Stimulated activated CD8-positive, alpha-beta memory T cell treated with anti-CD3 and anti-CD28 coated beads, Interleukin-12 subunit alpha, Interleukin-12 subunit beta, amount 100 ng/mL, for 4 hours (primary cell): Measurements from ENCODE around the gene FADS2.

ENCODE experiments used
- DNase-seq: peaks from one replicate; pipeline ENCODE4 v3.0.0-alpha.2; 2020; ENCODE audit warnings: low read depth

Gene FADS2

DNA sequence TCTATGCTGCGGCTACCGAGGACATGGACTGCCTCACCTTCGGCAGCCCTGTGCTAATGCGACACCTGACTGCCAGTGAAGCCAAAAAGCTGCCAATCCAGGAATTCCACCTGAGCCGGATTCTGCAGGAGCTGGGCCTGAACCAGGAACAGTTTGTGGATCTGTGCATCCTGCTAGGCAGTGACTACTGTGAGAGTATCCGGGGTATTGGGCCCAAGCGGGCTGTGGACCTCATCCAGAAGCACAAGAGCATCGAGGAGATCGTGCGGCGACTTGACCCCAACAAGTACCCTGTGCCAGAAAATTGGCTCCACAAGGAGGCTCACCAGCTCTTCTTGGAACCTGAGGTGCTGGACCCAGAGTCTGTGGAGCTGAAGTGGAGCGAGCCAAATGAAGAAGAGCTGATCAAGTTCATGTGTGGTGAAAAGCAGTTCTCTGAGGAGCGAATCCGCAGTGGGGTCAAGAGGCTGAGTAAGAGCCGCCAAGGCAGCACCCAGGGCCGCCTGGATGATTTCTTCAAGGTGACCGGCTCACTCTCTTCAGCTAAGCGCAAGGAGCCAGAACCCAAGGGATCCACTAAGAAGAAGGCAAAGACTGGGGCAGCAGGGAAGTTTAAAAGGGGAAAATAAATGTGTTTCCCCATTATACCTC, 32.1 kb upstream of the FADS2 start:
- no peak for DNase-seq

- DNase-seq, result peak; percentile 32
These were observed 30.7 kb upstream of the FADS2 start for GRCh38 chr11:61797263-61797944.

GRCh38 chr11:61799665-61800284, 28.3 kb upstream of the FADS2 start:
- no peak for DNase-seq

DNA sequence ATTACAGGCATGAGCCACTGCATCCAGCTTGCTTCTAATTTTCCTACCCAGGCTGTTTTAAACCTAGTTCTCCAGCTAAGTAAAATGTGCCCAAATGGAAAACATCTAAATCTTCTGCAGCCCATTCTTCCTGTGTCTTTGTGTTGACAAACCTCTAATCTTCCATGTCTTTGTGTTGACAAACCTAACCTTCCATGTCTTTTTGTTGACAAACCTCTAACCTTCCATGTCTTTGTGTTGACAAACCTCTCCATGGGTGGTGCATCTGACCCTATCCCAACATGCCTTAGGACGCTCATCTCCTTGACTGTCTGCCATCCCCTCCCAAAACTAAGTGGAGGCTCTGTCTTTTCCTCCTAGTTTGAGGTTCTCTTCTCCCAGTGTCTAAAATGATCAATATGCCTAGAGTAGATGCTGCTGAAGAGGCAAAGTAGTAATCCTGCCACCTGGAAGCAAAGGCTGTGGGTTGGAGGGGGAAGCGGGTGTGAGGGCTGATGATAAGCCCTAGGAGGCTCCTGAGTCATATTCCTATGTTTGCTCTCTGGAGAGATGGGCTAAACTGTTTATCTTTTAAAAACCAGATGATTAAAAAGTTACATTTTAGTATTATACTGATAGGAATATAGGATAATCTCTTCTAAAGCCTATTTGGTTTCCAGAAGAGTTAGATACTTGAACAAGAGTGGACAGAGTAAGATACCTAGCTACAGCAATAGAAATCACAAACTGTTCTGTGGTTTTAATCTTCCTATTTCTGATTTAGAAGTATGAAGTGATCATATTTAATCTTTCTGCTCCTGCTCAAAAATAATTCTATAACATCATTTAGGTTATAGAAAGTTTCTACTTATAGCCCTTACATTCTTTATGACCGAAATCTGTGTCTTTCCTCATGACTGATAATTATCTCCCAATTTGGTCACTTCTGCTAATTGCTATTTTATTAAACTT, 27.5 kb upstream of the FADS2 start:
- DNase-seq, result no peak

GRCh38 chr11:61802605-61803004, 25.5 kb upstream of the FADS2 start:
- no peak for DNase-seq

GRCh38 chr11:61803889-61804647, 24.0 kb upstream of the FADS2 start:
- no peak for DNase-seq

DNA sequence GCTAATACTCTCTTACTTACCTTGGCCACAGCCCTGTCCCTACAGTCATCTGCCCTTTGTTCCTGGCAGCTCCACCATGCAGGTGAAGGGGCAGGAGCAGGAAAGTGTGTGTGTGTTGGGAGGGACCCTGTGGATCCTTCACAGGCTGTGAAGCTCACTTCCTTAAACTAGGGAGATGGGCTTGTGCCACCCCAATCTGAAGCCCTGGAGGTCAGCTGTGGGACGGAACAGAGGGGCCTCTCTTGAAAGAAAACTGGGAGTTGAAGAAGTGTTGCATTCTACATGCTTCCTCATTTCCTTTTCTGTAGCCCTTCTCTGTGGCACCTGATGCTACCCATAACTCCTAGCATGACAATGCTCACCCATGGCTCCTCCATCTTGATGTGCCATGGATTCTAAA, 23.0 kb upstream of the FADS2 start:
- DNase-seq, result no peak

- DNase-seq, result no peak
These were observed 21.3 kb upstream of the FADS2 start for GRCh38 chr11:61806785-61807184.

GRCh38 chr11:61810671-61811175, 17.4 kb upstream of the FADS2 start:
- no peak for DNase-seq

- DNase-seq, result no peak
These were observed 16.3 kb upstream of the FADS2 start for GRCh38 chr11:61811831-61812230.

- no peak for DNase-seq
These were observed 15.2 kb upstream of the FADS2 start for GRCh38 chr11:61812736-61813411.

- no peak for DNase-seq
These were observed 13.7 kb upstream of the FADS2 start for GRCh38 chr11:61814247-61814957.

DNA sequence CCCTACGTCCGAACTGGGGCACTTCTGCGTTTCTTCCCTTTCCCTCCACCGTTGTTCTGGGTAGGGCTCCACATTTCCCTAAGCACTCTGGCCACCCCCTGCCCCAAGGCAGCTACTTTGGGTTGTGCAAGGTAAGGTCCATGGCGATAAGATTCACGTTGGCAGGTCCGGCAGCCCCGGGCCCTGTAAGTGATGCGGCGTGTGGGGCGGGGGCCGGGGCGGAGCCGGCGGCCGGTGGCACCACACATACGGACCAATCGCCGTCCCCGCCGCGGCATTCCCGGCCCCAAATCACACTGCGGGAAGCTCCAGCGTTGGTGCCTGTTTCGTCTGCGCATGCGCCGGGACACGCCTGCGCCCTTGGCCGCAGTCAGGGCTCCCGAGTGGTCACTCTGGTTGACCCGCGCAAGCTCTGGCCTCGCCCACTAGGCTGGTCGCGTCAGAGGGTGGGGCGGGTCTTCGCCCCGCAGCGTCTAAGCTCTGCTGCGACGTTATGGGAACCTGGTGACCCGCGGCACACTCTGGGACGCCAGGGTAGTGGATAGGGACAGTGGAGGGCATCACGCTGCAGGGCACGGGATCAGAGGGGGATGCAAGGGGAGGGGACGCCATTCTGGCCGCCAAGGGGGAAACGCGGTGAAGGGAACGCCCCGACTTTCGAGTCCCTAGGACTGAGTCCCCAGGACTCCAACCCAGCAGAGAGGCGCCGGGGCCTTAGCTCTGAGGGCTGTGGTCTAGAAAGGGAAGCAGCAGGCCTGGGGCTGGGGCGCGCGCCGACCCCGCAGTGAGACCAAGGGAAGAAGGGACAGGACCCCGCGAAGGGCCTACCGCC, 12.9 kb upstream of the FADS2 start:
- DNase-seq, result peak; percentile 32

DNA sequence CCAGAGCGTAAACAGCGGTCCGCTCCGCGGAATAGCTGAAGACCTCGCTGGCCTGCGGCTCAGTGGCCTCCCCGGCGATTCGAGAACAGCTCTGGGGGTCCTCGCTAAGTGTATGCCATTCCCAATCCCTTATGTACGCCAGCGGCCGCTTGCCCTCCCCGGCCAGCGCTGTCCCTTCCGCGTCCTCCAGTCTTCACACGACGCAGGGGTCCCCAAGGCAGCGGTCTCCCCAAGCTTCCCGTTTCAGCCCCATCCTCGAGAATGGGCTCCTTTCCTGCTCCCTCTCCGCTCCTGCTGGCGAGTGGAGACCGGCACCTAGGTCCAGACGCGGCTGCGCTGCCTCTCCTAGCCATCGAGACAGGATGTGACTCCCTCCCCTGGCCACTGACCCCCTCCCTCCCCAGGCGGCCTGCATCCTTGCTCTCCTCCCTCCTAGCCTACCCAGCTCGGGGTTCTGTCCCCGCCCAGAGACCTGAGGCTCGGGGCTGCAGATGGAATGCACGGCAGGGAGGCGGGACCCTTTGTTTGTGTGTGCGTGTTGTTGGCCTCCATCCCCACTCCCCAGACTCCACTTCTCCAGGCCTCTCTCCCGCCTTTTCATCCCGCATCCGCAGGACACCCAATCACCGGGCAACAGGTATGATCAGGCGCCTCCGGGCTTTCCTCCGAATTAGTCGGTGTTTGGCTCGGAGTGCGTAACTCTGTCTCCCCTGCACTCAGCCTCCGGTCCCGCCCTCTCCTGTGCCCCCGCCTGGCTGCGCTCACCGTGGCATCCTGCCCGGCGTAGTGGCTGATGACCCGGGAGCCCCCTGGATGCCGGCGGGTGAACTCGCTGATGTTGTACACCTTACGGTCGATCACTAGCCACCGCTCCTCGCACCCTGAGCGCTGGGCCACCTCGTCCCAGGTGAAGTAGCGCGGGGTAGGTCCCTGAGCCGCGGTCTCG, 12.0 kb upstream of the FADS2 start:
- DNase-seq, result peak; percentile 43

- peak; percentile 60 for DNase-seq
These were observed 11.2 kb upstream of the FADS2 start, which contains the start of gene FADS1 for GRCh38 chr11:61816736-61817455. TSS of gene FADS1 (minus strand) at chr11:61817003. CDS start at chr11:61816929, 74 bp downstream.

DNA sequence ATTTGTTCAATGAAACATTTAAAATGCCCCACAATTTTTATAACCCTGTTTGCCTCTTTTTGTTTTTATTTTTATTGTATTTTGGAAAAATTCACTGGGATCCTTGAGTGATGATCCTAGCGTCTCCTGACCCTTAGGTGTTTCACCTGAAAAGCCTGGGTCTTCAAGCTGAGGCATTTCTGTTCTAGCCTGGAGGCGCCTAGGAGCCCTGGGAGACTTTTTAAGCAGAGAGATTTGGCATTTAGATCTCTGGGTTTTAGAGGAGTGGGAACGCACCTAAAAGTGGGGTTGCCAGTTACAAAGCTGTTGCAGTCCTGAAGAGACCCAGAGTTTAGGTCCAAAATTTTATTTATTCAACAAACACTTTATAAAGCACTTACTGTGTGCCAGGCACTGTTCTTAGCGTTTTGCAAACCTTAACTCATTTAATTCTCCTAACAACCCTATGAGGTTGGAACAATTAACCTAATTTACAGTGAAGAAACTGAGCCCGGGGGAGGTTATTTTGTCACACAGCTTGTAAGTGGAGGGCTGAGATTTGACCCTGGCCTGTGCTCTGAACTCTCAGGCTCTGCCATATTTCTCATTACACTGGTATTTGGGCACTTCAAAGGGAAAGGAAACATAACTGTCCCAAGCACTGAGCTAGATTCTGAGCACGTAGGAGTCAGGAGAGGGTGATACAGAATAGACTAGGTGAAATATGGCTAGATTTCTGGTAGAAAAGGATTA, 10.5 kb upstream of the FADS2 start:
- no peak for DNase-seq

DNA sequence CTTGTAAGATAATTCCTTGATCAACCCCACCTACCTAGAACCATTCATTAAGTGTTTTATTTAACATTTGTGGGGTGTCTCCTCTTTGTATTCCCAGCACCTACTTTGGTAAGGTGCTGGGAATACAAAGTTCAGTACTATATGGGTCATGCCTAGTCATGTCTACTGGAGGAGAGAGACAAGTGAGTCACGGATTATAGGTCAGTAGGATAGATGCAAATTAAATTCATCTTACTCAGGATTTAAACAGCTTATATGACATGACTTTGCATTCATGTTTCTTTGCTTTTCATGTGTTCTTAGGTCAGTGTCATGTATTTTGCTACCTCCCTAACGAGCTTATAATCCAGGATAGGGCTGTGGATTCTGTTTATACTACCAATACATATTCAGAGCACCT, 7.9 kb upstream of the FADS2 start:
- no peak for DNase-seq
